ENCODE results near the gene ZP2. TPM values are rescaled to one million over a fixed set of nuclear protein-coding genes. Genes with fewer than 3 reads are reported as not detected.
A peak's percentile ranks its signal among the peaks of the same experiment; 100 is the strongest.
"Not testable (repeated sequence)": the region's sequence is repeated elsewhere in the genome, so short reads cannot be mapped to it uniquely, and the experiment has no call there.

ZP2 gene
- total and polyA plus RNA-seq, 8 donors = 0.05 to 0.55 TPM; not detected in 6

DNA sequence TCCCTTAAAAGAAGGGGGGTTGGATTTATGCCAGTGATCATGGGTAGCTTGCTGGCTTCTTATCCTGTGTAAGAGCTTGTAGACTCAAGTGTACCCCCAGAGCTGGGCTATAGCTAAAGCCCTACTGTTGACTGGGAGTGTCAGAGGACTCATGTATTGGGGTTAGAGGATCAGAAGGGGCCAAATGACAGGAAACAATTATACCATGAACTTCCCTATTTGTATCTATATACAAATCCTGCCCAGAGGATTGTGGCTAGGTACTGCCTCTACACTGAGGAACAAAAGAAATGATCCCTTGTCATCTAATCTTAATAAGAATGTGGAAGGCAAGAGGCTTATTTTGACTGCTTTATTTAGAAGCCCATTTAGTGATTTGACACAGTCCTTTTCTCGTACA is 14.3 kb downstream of the ZP2 start:
- Histone ChIP-seq H3K36me3 (no peaks in the 10 kb centered on the region), H3K27me3 (peaks cover 0 to 21% (median 0%) of the 10 kb centered on the region in 3 donors), H3K27ac (no peak overlapping the region), H3K4me1 (no peaks in the 10 kb centered on the region), H3K4me3 (no peak overlapping the region), H3K9me3 (no peaks in the 10 kb centered on the region)
- WGBS, 5 donors = 59 to 88% (median 83%) methylated on average over 1 of the region's 1 CpG
- TF ChIP-seq, protein P1, sequence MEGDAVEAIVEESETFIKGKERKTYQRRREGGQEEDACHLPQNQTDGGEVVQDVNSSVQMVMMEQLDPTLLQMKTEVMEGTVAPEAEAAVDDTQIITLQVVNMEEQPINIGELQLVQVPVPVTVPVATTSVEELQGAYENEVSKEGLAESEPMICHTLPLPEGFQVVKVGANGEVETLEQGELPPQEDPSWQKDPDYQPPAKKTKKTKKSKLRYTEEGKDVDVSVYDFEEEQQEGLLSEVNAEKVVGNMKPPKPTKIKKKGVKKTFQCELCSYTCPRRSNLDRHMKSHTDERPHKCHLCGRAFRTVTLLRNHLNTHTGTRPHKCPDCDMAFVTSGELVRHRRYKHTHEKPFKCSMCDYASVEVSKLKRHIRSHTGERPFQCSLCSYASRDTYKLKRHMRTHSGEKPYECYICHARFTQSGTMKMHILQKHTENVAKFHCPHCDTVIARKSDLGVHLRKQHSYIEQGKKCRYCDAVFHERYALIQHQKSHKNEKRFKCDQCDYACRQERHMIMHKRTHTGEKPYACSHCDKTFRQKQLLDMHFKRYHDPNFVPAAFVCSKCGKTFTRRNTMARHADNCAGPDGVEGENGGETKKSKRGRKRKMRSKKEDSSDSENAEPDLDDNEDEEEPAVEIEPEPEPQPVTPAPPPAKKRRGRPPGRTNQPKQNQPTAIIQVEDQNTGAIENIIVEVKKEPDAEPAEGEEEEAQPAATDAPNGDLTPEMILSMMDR (IDR thresholded peaks at IDR 0.05) = no peak
- TF ChIP-seq EP300 (IDR thresholded peaks at IDR 0.05) (no peak), POLR2AphosphoS5 (IDR thresholded peaks at IDR 0.05) (no peak), POLR2A (IDR thresholded peaks at IDR 0.05) (no peak)
- intact Hi-C loops (cut with DNase I; ENCODE audit: low total_unique reads) = no loop called here
- no peak for DNase-seq

DNA sequence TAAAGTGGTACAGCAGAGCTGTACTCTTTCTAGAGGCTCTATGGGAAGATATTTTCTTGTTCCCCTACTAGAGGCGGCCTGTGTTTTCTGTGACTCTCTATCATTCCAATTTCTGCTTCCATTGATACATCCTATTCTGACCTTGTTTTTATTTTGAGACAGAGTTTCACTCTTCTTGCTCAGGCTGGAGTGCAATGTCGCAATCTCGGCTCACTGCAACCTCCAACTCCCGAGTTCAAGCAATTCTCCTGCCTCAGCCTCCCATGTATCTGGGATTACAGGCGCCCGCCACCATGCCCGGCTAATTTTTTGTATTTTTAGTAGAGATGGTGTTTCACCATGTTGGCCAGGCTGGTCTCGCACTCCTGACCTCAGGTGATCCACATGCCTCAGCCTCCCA is 16.0 kb downstream of the ZP2 start:
- H3K9me3 ChIP-seq; H3K36me3 ChIP-seq; DNase-seq; H3K4me1 ChIP-seq; intact Hi-C loops (cut with DNase I; ENCODE audit: low total_unique reads); H3K27ac ChIP-seq; H3K4me3 ChIP-seq: not testable (repeated sequence)
- 88 to 95% (median 94%) methylated on average over 8 of the region's 8 CpGs for WGBS, 5 donors
- peaks cover 0 to 14% (median 0%) of the 10 kb centered on the region in 3 donors for H3K27me3 ChIP-seq

- H3K36me3 ChIP-seq = no peaks in the 10 kb centered on the region
- 42 to 58% (median 58%) methylated on average over 6 of the region's 6 CpGs for WGBS, 5 donors
- no peak overlapping the region for H3K4me3 ChIP-seq
- DNase-seq = peak in 1 of 2 donors; percentile 14
- H3K4me1 ChIP-seq = no peaks in the 10 kb centered on the region
- H3K27me3 ChIP-seq = peaks cover 0 to 10% (median 0%) of the 10 kb centered on the region in 3 donors
- H3K9me3 ChIP-seq = no peaks in the 10 kb centered on the region
- H3K27ac ChIP-seq = no peak overlapping the region
- TF ChIP-seq POLR2AphosphoS5 (IDR thresholded peaks at IDR 0.05) (no peak), EP300 (IDR thresholded peaks at IDR 0.05) (no peak), POLR2A (IDR thresholded peaks at IDR 0.05) (no peak)
- TF ChIP-seq, protein P1 (IDR thresholded peaks at IDR 0.05) = no peak
- intact Hi-C loops (cut with DNase I; ENCODE audit: low total_unique reads) = no loop called here
Measured at GRCh38 chr16:21194771-21195301, 16.5 kb downstream of the ZP2 start.

- H3K27ac ChIP-seq = no peak overlapping the region
- H3K27me3 ChIP-seq = peaks cover 0 to 5% (median 0%) of the 10 kb centered on the region in 3 donors
- WGBS, 5 donors = 52 to 96% (median 82%) methylated on average over 1 of the region's 1 CpG
- intact Hi-C loops (cut with DNase I; ENCODE audit: low total_unique reads) = no loop called here
- peaks cover 0 to 10% (median 7%) of the 10 kb centered on the region in 4 donors for H3K4me1 ChIP-seq
- DNase-seq = no peak
- no peak overlapping the region for H3K4me3 ChIP-seq
- TF ChIP-seq, protein P1 (IDR thresholded peaks at IDR 0.05) = no peak
- no peak for TF ChIP-seq EP300 (IDR thresholded peaks at IDR 0.05)
- no peak for TF ChIP-seq POLR2A (IDR thresholded peaks at IDR 0.05)
- TF ChIP-seq POLR2AphosphoS5 (IDR thresholded peaks at IDR 0.05) = no peak
- H3K9me3 ChIP-seq = no peaks in the 10 kb centered on the region
- no peaks in the 10 kb centered on the region for H3K36me3 ChIP-seq
Measured at GRCh38 chr16:21192991-21193390, 18.4 kb downstream of the ZP2 start.

GRCh38 chr16:21190599-21190998 is 20.8 kb downstream of the ZP2 start:
- Histone ChIP-seq H3K4me1 (peaks cover 0 to 10% (median 7%) of the 10 kb centered on the region in 4 donors), H3K9me3 (no peaks in the 10 kb centered on the region), H3K36me3 (no peaks in the 10 kb centered on the region), H3K27ac (no peak overlapping the region), H3K4me3 (no peak overlapping the region), H3K27me3 (peaks cover 0 to 5% (median 0%) of the 10 kb centered on the region in 3 donors)
- intact Hi-C loops (cut with DNase I; ENCODE audit: low total_unique reads) = no loop called here
- no peak for DNase-seq
- TF ChIP-seq POLR2A (IDR thresholded peaks at IDR 0.05) (no peak), POLR2AphosphoS5 (IDR thresholded peaks at IDR 0.05) (no peak)
